HG03439 (cell line): Measurements from ENCODE around the gene AFF4.
A peak's percentile ranks its signal among the peaks of the same experiment; 100 is the strongest.
"Not testable (repeated sequence)": the region's sequence is repeated elsewhere in the genome, so short reads cannot be mapped to it uniquely, and the experiment has no call there.

ENCODE experiments used
- ATAC-seq: cut with Tn5 transposase; IDR thresholded peaks from one replicate; pipeline ENCODE4 v1.9.1; 2021; ENCODE audit warnings: mild to moderate bottlenecking, moderate library complexity; ENCODE audit not compliant: unreplicated experiment

Gene AFF4

GRCh38 chr5:132963171-132964104, at the start of gene AFF4:
Gene AFF4 (minus strand): TSS chr5:132963634. CDS start chr5:132937189, 26,445 bp downstream.
- peak; percentile 97 for ATAC-seq

GRCh38 chr5:133008455-133008854, 45.0 kb upstream of the AFF4 start:
- ATAC-seq = not testable (repeated sequence)

GRCh38 chr5:133006653-133007052, 43.2 kb upstream of the AFF4 start:
- no peak for ATAC-seq

GRCh38 chr5:132999246-132999645, 35.8 kb upstream of the AFF4 start:
- ATAC-seq = no peak

GRCh38 chr5:132998556-132998955, 35.1 kb upstream of the AFF4 start:
- no peak for ATAC-seq

GRCh38 chr5:132996307-132996706, 32.9 kb upstream of the AFF4 start:
- no peak for ATAC-seq

- no peak for ATAC-seq
Observed at GRCh38 chr5:132987531-132988408, 24.3 kb upstream of the AFF4 start.

GRCh38 chr5:132982971-132983370, 19.5 kb upstream of the AFF4 start:
- not testable (repeated sequence) for ATAC-seq

GRCh38 chr5:132981288-132981687, 17.9 kb upstream of the AFF4 start:
- no peak for ATAC-seq

GRCh38 chr5:132979976-132980375, 16.5 kb upstream of the AFF4 start:
- ATAC-seq = no peak

- ATAC-seq = no peak
Observed at GRCh38 chr5:132979367-132979940, 16.0 kb upstream of the AFF4 start.

GRCh38 chr5:132976852-132977251, 13.4 kb upstream of the AFF4 start:
- ATAC-seq = no peak

GRCh38 chr5:132972436-132972828, 9.0 kb upstream of the AFF4 start:
- ATAC-seq = not testable (repeated sequence)

GRCh38 chr5:132971483-132972435, 8.3 kb upstream of the AFF4 start:
- no peak for ATAC-seq

GRCh38 chr5:132965120-132965519, 1.7 kb upstream of the AFF4 start:
- no peak for ATAC-seq

- ATAC-seq = no peak
Observed at GRCh38 chr5:132962429-132963021, 909 bp downstream of the AFF4 start.

- ATAC-seq = no peak
Observed at GRCh38 chr5:132961887-132962286, 1.5 kb downstream of the AFF4 start.

GRCh38 chr5:132961123-132961815, 2.2 kb downstream of the AFF4 start:
- ATAC-seq = not testable (repeated sequence)

GRCh38 chr5:132956166-132956799, 7.2 kb downstream of the AFF4 start:
- ATAC-seq = not testable (repeated sequence)
